ENCODE measurements around the gene SURF4.

DNA sequence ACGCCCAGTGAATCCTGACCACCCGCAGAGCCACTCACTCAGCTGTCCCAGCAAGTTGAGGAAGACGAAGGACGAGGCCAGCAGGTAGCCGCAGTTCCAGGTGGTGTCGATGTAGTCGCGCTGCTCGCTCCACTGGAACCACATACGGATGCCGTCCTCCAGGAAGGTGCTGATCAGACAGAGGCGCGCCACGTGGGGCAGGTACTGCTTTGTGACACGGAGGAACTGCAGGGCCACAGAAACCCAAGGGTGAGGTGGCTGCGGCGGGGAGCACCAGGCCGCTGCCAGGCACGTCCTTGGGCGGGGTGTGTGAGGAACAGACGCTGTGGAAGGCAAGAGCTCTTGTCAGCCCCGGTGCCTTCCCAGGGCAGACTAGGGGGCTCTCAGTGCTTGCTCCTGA lies 8.6 kb downstream of the SURF4 start:
- TF ChIP-seq, protein P1, sequence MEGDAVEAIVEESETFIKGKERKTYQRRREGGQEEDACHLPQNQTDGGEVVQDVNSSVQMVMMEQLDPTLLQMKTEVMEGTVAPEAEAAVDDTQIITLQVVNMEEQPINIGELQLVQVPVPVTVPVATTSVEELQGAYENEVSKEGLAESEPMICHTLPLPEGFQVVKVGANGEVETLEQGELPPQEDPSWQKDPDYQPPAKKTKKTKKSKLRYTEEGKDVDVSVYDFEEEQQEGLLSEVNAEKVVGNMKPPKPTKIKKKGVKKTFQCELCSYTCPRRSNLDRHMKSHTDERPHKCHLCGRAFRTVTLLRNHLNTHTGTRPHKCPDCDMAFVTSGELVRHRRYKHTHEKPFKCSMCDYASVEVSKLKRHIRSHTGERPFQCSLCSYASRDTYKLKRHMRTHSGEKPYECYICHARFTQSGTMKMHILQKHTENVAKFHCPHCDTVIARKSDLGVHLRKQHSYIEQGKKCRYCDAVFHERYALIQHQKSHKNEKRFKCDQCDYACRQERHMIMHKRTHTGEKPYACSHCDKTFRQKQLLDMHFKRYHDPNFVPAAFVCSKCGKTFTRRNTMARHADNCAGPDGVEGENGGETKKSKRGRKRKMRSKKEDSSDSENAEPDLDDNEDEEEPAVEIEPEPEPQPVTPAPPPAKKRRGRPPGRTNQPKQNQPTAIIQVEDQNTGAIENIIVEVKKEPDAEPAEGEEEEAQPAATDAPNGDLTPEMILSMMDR (IDR thresholded peaks at IDR 0.05), result no peak
- TF ChIP-seq POLR2A (IDR thresholded peaks at IDR 0.05), result no peak

Measured in transverse colon (tissue), 3 donors.